Measurements from ENCODE around the gene NUTM2A.
"Not testable (repeated sequence)": the region's sequence is repeated elsewhere in the genome, so short reads cannot be mapped to it uniquely, and the experiment has no call there.

The NUTM2A gene

DNA sequence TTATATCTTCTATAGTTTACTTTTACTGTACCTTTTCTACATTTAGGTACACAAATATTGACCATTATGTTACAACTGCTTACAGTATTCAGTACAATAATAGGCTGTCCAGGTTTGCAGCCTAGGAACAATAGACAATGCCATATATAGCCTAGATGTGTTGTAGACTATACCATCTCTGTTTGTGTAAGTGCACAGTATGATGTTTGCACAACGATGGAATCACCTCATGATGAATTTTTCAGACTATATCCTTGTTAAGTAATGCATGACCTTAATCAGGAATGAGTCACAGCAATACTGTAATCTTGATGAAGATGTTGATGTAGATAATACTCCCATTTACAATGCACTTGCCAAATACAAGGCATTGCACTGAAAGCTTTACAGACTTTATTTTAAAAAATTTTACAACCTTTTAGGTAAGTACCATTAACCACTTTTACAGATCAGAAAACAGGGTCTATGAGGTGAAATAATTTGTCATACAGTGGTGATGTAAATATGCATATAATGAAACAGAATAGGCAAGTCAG, 23.6 kb downstream of the NUTM2A start:
- DNase-seq (ENCODE audit: extremely low read depth in 1 of 2, low read depth in 1 of 2), result not testable (repeated sequence)

- not testable (repeated sequence) for DNase-seq (ENCODE audit: extremely low read depth in 1 of 2, low read depth in 1 of 2)
These were observed 55.6 kb downstream of the NUTM2A start for GRCh38 chr10:87280749-87281392.
